ENCODE data around the gene ARHGEF37.
"Not testable (repeated sequence)": the region's sequence is repeated elsewhere in the genome, so short reads cannot be mapped to it uniquely, and the experiment has no call there.

Gene ARHGEF37

GRCh38 chr5:149581931-149582768 lies 852 bp downstream of the ARHGEF37 start:
- H3K4me1 Mint-ChIP-seq, result peaks cover 2 to 10% of the 10 kb centered on the region in 2 donors
- H3K36me3 Mint-ChIP-seq, result no peaks in the 10 kb centered on the region
- H3K4me3 Mint-ChIP-seq, result no peak overlapping the region
- H3K27ac Mint-ChIP-seq, result no peak overlapping the region
- no peaks in the 10 kb centered on the region for H3K9me3 Mint-ChIP-seq
- no peak for DNase-seq
- H3K27me3 Mint-ChIP-seq, result peaks cover 9 to 27% of the 10 kb centered on the region in 2 donors
- no peak for ATAC-seq (replicated peaks)

- H3K27me3 Mint-ChIP-seq, result peaks cover 9 to 27% of the 10 kb centered on the region in 2 donors
- no peak overlapping the region for H3K4me3 Mint-ChIP-seq
- H3K9me3 Mint-ChIP-seq, result no peaks in the 10 kb centered on the region
- H3K36me3 Mint-ChIP-seq, result no peaks in the 10 kb centered on the region
- H3K4me1 Mint-ChIP-seq, result peaks cover 2 to 10% of the 10 kb centered on the region in 2 donors
- no peak for DNase-seq
- no peak for ATAC-seq (replicated peaks)
- H3K27ac Mint-ChIP-seq, result no peak overlapping the region
Measured at GRCh38 chr5:149583394-149583793, 2.1 kb downstream of the ARHGEF37 start.

DNA sequence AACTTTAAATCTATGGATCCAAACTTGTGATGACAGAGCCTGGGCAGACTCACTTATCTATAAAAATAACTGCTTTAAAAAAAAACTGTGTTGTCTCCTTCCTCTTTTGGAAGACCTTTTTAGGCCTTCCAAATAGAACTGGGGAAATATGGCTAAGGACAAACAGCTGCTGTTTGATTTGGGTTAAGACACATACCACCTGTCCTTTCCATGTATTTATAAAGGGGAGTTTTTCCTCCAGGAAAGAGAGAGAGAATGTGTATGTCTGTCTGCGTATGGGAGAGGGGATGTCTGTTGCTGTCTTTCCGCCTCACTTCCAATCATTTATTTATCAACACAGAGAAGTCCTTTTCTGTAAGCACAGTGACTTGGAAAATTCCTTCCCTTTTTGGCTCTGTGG lies 2.8 kb downstream of the ARHGEF37 start:
- Mint-ChIP-seq H3K27me3 (peaks cover 9 to 27% of the 10 kb centered on the region in 2 donors), H3K27ac (no peak overlapping the region), H3K4me3 (no peak overlapping the region), H3K9me3 (no peaks in the 10 kb centered on the region), H3K4me1 (peaks cover 2 to 10% of the 10 kb centered on the region in 2 donors), H3K36me3 (no peaks in the 10 kb centered on the region)
- ATAC-seq (replicated peaks) (no peak), DNase-seq (no peak)

DNA sequence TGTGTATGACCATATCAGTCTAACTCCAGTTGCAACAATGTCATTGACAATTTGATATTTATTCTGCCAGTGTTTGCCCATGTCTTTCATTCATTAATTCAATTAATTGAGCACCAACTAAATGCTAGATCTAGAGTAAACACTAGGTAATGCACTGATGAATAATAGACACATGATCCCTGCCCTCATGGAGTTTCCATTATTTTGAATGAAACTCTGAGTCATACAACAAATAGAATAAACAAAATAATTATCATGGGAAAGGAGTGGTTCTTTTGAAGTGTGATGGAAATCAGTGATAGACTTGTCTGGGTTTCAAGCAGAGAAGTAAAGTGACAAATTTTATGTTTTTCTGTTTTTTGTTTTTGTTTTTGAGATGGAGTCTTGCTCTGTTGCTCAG lies 4.6 kb downstream of the ARHGEF37 start:
- peaks cover 7 to 14% of the 10 kb centered on the region in 2 donors for H3K27me3 Mint-ChIP-seq
- H3K9me3 Mint-ChIP-seq, result no peaks in the 10 kb centered on the region
- no peaks in the 10 kb centered on the region for H3K36me3 Mint-ChIP-seq
- H3K27ac Mint-ChIP-seq, result no peak overlapping the region
- no peak for DNase-seq
- ATAC-seq (replicated peaks), result no peak
- peaks cover 2 to 8% of the 10 kb centered on the region in 2 donors for H3K4me1 Mint-ChIP-seq
- H3K4me3 Mint-ChIP-seq, result no peak overlapping the region

- no peak for DNase-seq
- Mint-ChIP-seq H3K36me3 (no peaks in the 10 kb centered on the region), H3K4me3 (no peak overlapping the region), H3K27me3 (peaks cover 5 to 7% of the 10 kb centered on the region in 2 donors), H3K9me3 (no peaks in the 10 kb centered on the region), H3K27ac (no peak overlapping the region), H3K4me1 (no peaks in the 10 kb centered on the region)
- ATAC-seq (replicated peaks), result peak in 1 of 2 donors; percentile 65
Measured at GRCh38 chr5:149586708-149587318, 5.5 kb downstream of the ARHGEF37 start.

- no peak overlapping the region for H3K27ac Mint-ChIP-seq
- no peaks in the 10 kb centered on the region for H3K36me3 Mint-ChIP-seq
- no peak for ATAC-seq (replicated peaks)
- H3K27me3 Mint-ChIP-seq, result peaks cover 0 to 3% of the 10 kb centered on the region in 2 donors
- no peaks in the 10 kb centered on the region for H3K4me1 Mint-ChIP-seq
- DNase-seq, result no peak
- H3K9me3 Mint-ChIP-seq, result no peaks in the 10 kb centered on the region
- no peak overlapping the region for H3K4me3 Mint-ChIP-seq
Measured at GRCh38 chr5:149588936-149589335, 7.6 kb downstream of the ARHGEF37 start.

DNA sequence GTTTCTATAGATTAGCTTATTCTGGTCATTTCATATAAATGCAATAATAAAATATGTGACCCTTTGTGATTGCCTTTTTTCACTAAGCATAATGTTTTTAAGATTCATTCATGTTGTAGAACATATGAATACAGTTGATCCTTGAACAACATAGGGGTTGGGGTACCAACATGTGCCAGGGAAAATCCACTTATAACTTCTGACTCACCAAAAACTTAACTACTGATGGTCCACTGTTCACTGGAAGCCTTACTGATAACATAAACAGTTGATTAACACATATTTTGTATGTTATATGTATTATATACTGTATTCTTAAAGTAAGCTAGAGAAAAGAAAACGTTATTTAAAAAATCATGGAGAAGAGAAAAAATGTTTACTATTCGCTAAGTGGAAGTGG lies 12.1 kb downstream of the ARHGEF37 start:
- Mint-ChIP-seq H3K9me3 (no peaks in the 10 kb centered on the region), H3K36me3 (no peaks in the 10 kb centered on the region), H3K4me1 (peaks cover 11 to 18% of the 10 kb centered on the region in 2 donors), H3K27me3 (peaks cover 0 to 3% of the 10 kb centered on the region in 2 donors), H3K4me3 (no peak overlapping the region), H3K27ac (no peak overlapping the region)
- DNase-seq (no peak), ATAC-seq (replicated peaks) (no peak)

GRCh38 chr5:149594206-149594895 lies 13.1 kb downstream of the ARHGEF37 start:
- no peak overlapping the region for H3K4me3 Mint-ChIP-seq
- peaks cover 0 to 1% of the 10 kb centered on the region in 2 donors for H3K27me3 Mint-ChIP-seq
- H3K9me3 Mint-ChIP-seq, result no peaks in the 10 kb centered on the region
- no peak overlapping the region for H3K27ac Mint-ChIP-seq
- DNase-seq, result no peak
- peaks cover 11 to 20% of the 10 kb centered on the region in 2 donors for H3K4me1 Mint-ChIP-seq
- H3K36me3 Mint-ChIP-seq, result no peaks in the 10 kb centered on the region
- no peak for ATAC-seq (replicated peaks)

DNA sequence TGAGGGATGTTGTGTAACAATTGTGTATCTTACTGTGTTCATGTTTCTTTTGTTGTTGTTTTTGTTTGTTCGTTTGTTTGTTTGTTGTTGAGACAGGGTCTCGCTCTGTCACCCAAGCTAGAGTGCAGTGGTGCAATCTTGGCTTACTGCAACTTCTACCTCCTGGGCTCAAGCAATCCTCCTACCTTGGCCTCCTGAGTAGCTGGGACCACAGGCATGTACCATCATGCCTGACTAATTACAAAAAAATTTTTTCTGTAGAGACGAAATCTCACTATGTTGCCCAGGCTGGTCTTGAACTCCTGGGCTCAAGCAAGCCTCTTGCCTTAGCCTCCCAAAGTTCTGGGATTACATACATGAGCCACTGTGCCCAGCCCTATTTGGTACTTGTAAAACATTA lies 13.8 kb downstream of the ARHGEF37 start:
- not testable (repeated sequence) for H3K9me3 Mint-ChIP-seq; H3K27me3 Mint-ChIP-seq; H3K4me3 Mint-ChIP-seq; H3K36me3 Mint-ChIP-seq; ATAC-seq (replicated peaks); H3K27ac Mint-ChIP-seq; DNase-seq
- peaks cover 11 to 20% of the 10 kb centered on the region in 2 donors for H3K4me1 Mint-ChIP-seq

DNA sequence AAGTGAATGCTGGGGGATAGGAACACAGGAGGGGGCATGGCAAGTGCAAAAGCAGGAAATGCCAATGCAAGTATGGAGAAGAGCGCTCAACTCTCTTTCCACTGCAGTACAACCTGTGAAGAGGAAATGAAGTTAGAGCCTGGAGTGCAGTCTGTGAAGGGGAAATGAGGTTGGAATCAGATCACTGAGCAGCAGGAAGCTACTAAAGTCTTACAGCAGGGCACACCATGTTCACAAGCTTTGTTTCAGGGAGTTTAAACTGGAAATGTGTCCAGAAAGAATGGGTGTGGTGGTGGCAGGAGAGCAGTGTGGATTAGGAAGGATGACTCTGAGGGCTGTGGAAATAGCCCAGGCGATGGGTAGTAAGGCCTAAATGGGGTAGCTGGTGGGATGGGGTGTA lies 15.4 kb downstream of the ARHGEF37 start:
- Mint-ChIP-seq H3K27me3 (no peaks in the 10 kb centered on the region), H3K4me3 (no peak overlapping the region), H3K9me3 (no peaks in the 10 kb centered on the region), H3K27ac (peak overlapping the region; percentile 74), H3K4me1 (peaks cover 11 to 20% of the 10 kb centered on the region in 2 donors), H3K36me3 (no peaks in the 10 kb centered on the region)
- ATAC-seq (replicated peaks), result no peak
- no peak for DNase-seq

- Mint-ChIP-seq H3K27ac (no peak overlapping the region), H3K36me3 (no peaks in the 10 kb centered on the region), H3K9me3 (no peaks in the 10 kb centered on the region), H3K4me3 (no peak overlapping the region), H3K4me1 (peaks cover 11 to 20% of the 10 kb centered on the region in 2 donors), H3K27me3 (no peaks in the 10 kb centered on the region)
- DNase-seq (no peak), ATAC-seq (replicated peaks) (no peak)
Measured at GRCh38 chr5:149597618-149598017, 16.3 kb downstream of the ARHGEF37 start.

DNA sequence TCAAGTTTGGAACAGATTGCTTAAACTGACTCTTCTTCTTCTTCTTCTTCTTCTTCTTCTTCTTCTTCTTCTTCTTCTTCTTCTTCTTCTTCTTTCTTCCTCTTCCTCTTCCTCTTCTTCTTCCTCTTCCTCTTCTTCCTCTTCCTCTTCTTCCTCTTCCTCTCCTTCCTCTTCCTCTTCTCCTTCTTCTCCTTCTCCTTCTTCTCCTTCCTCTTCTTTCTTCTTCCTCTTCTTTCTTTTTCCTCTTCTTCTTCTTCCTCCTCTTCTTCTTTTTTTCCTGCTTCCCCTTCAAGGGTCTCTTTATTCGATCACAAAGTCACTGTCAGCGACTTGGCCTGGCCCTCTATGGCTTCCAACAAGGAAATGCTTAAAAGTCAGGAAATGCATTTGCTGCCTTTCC lies 16.9 kb downstream of the ARHGEF37 start:
- H3K4me1 Mint-ChIP-seq, result peaks cover 11 to 20% of the 10 kb centered on the region in 2 donors
- H3K27ac Mint-ChIP-seq; ATAC-seq (replicated peaks); H3K36me3 Mint-ChIP-seq; DNase-seq; H3K9me3 Mint-ChIP-seq; H3K27me3 Mint-ChIP-seq; H3K4me3 Mint-ChIP-seq: not testable (repeated sequence)

DNA sequence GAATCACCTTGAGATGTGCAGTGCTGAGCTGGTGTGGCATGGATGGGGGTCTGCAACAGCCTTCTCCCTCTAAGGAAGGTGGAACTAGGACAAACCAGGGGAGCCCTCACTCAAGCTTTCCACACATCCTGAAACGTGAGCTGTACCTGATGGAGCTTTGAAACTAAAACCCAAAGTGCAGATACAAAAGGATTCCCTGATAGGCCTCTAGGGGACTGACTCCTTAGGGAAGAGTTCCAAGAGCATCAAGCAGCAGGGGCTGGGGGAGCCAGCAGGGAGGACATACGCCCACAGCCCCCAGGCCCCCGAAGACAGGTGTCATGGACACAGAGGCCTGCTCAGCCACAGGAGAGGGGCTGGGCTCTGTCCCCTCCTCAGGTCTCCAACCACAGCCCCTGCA lies 17.7 kb downstream of the ARHGEF37 start:
- no peaks in the 10 kb centered on the region for H3K27me3 Mint-ChIP-seq
- DNase-seq (no peak), ATAC-seq (replicated peaks) (no peak)
- H3K4me1 Mint-ChIP-seq, result peaks cover 11 to 20% of the 10 kb centered on the region in 2 donors
- H3K9me3 Mint-ChIP-seq, result no peaks in the 10 kb centered on the region
- H3K4me3 Mint-ChIP-seq, result no peak overlapping the region
- no peak overlapping the region for H3K27ac Mint-ChIP-seq
- no peaks in the 10 kb centered on the region for H3K36me3 Mint-ChIP-seq

- no peaks in the 10 kb centered on the region for H3K27me3 Mint-ChIP-seq
- ATAC-seq (replicated peaks) (no peak), DNase-seq (no peak)
- H3K36me3 Mint-ChIP-seq, result no peaks in the 10 kb centered on the region
- H3K4me1 Mint-ChIP-seq, result peaks cover 11 to 20% of the 10 kb centered on the region in 2 donors
- no peaks in the 10 kb centered on the region for H3K9me3 Mint-ChIP-seq
- H3K27ac Mint-ChIP-seq, result no peak overlapping the region
- no peak overlapping the region for H3K4me3 Mint-ChIP-seq
Measured at GRCh38 chr5:149599375-149599774, 18.1 kb downstream of the ARHGEF37 start.
